HFFc6 (cell line): ENCODE results near the gene SEMA3B. TPM values are rescaled to one million over a fixed set of nuclear protein-coding genes. Genes with fewer than 3 reads are reported as not detected.

Experiments used
- DNase-seq: peaks from one replicate; pipeline ENCODE4 v3.0.0-alpha.2; 2018
- H3K27ac Mint-ChIP-seq: 2 replicates; pipeline ENCODE4 v1.8.0; 2020; ENCODE audit warnings: mild to moderate bottlenecking, mixed read lengths
- H3K27me3 Mint-ChIP-seq: 2 replicates; pipeline ENCODE4 v1.8.0; 2021; ENCODE audit warnings: mild to moderate bottlenecking, moderate library complexity, mixed read lengths; ENCODE audit not compliant: insufficient read depth
- H3K36me3 Mint-ChIP-seq: 2 replicates; pipeline ENCODE4 v1.8.0; 2021; ENCODE audit warnings: low read depth, mixed read lengths
- H3K4me1 Mint-ChIP-seq: 2 replicates; pipeline ENCODE4 v1.8.0; 2020; ENCODE audit warnings: low read depth, mixed read lengths
- H3K4me3 Mint-ChIP-seq: 2 replicates; pipeline ENCODE4 v1.8.0; 2020; ENCODE audit warnings: mild to moderate bottlenecking, moderate library complexity, mixed read lengths
- H3K9me3 Mint-ChIP-seq: 2 replicates; pipeline ENCODE4 v1.8.0; 2020; ENCODE audit warnings: mild to moderate bottlenecking, mixed read lengths
- total RNA-seq, 6 experiments: library from RNA; stranded (reverse); fragmentation: NEBNext Ultra II Directional; extraction: Animal tissue kit (Norgen Biotek cat#: 25700); gene quantifications; 2 replicates in 1 of 6; 3 replicates in 5 of 6; pipeline ENCODE4 v1.2.3, GENCODE V29; 2021
- TF ChIP-seq, protein P1 (sequence below): fragments of 200-600 bp; sonication (generic); IDR thresholded peaks from 2 replicates; pipeline ENCODE4 v1.5.0; 2021; ENCODE audit warnings: antibody characterized with exemption, mild to moderate bottlenecking

SEMA3B gene
- total RNA-seq, 6 experiments from 2014 or later = 14.5 to 26.6 (median 24.7) TPM

GRCh38 chr3:50288387-50289007 lies 19.6 kb downstream of the SEMA3B start:
- DNase-seq = no peak
- H3K4me1 Mint-ChIP-seq = peaks cover 20% of the 10 kb centered on the region
- H3K27me3 Mint-ChIP-seq = peaks cover 1% of the 10 kb centered on the region; the same call in 1 of the 2 replicates
- no peak overlapping the region for H3K4me3 Mint-ChIP-seq
- peaks cover 10% of the 10 kb centered on the region for H3K36me3 Mint-ChIP-seq
- no peaks in the 10 kb centered on the region for H3K9me3 Mint-ChIP-seq
- TF ChIP-seq, protein P1, sequence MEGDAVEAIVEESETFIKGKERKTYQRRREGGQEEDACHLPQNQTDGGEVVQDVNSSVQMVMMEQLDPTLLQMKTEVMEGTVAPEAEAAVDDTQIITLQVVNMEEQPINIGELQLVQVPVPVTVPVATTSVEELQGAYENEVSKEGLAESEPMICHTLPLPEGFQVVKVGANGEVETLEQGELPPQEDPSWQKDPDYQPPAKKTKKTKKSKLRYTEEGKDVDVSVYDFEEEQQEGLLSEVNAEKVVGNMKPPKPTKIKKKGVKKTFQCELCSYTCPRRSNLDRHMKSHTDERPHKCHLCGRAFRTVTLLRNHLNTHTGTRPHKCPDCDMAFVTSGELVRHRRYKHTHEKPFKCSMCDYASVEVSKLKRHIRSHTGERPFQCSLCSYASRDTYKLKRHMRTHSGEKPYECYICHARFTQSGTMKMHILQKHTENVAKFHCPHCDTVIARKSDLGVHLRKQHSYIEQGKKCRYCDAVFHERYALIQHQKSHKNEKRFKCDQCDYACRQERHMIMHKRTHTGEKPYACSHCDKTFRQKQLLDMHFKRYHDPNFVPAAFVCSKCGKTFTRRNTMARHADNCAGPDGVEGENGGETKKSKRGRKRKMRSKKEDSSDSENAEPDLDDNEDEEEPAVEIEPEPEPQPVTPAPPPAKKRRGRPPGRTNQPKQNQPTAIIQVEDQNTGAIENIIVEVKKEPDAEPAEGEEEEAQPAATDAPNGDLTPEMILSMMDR = no peak
- no peak overlapping the region for H3K27ac Mint-ChIP-seq

DNA sequence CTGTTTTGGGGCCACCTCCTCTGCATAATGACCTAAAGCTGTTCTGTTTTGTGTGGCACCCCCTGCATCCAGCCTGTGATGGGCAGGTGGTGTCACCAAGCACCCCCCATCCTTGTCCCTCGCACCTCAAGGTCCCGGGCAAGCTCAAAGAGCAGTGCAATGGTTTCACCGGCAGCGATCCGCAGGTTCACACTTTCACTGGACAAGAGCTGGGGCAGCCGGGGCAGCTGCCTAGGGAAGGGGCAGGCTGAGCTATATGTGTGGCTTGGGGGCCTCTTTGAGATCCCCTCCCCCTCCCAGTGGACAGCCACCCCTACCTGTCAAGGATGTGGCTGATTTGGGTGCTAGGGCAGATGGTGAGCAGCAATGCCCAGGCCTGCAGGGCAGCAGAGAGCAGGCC lies 20.2 kb downstream of the SEMA3B start:
- peaks cover 10% of the 10 kb centered on the region for H3K36me3 Mint-ChIP-seq
- TF ChIP-seq, protein P1 = no peak
- no peak overlapping the region for H3K27ac Mint-ChIP-seq
- H3K9me3 Mint-ChIP-seq = no peaks in the 10 kb centered on the region
- peaks cover 20% of the 10 kb centered on the region for H3K4me1 Mint-ChIP-seq
- no peak overlapping the region for H3K4me3 Mint-ChIP-seq
- DNase-seq = no peak
- H3K27me3 Mint-ChIP-seq = peaks cover 1% of the 10 kb centered on the region; the same call in 1 of the 2 replicates

- no peak overlapping the region for H3K27ac Mint-ChIP-seq
- DNase-seq = no peak
- H3K9me3 Mint-ChIP-seq = no peaks in the 10 kb centered on the region
- H3K27me3 Mint-ChIP-seq = peaks cover 1% of the 10 kb centered on the region; the same call in 1 of the 2 replicates
- no peak overlapping the region for H3K4me3 Mint-ChIP-seq
- peaks cover 20% of the 10 kb centered on the region for H3K4me1 Mint-ChIP-seq
- peaks cover 10% of the 10 kb centered on the region for H3K36me3 Mint-ChIP-seq
- TF ChIP-seq, protein P1 = no peak
These were observed 21.3 kb downstream of the SEMA3B start for GRCh38 chr3:50290161-50290641.

DNA sequence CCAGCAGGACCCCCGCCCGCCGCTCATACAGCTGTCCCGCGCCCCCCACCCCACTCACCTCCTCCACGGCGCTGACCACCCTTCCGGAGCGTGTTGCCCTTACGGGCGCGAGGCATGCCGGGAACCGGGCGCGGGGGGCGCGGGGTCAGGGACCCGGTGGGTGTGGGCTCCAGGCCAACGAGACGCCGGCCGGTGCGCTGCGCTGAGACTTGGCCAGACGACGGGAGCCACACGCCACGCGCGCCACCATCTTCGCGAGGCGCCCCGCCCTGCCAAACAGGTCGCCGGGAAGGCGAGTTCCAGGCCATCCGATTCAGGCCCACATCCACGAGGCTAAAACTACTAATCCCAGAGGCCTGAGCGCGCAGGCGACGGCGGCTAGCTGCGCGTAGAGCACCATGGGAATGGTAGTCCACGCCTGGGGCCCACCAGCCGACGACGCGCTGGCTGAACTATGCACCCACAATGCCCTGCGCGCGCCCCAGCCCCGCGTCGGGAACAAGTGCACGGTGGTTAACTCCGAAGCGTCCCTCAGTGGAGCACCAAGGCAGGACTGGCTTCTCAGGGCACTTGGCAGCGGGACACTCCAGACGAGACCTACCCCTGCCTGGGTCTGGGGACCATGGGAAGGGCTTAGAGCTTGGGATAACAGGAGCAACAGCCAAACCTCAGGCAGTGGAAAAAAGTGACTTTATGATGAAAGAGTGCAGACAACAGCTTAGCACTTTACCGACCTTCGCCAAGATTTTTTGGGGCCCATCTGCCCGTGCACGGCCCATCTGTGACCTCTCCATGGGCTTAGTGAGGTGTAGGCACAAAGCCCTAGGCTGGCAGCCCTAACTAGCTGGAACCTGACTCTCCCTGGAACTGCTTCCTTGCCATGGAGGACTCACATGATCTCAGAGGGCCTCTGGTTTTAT lies 23.5 kb downstream of the SEMA3B start, which contains the start of gene IFRD2:
IFRD2 (minus strand) TSS at position 271 of the 920 bp plus-strand sequence; CDS start at position 116, 155 bp downstream.
- Mint-ChIP-seq H3K9me3 (no peaks in the 10 kb centered on the region), H3K4me3 (peak within 1 kb of the TSS; percentile 92), H3K27ac (peak within 1 kb of the TSS; percentile 95), H3K27me3 (peaks cover 1% of the 10 kb centered on the region; the same call in 1 of the 2 replicates), H3K4me1 (peaks cover 20% of the 10 kb centered on the region), H3K36me3 (peaks cover 5% of the 10 kb centered on the region)
- TF ChIP-seq, protein P1 = no peak
- peak; percentile 98 for DNase-seq

GRCh38 chr3:50293079-50293801 lies 24.3 kb downstream of the SEMA3B start:
- peaks cover 5% of the 10 kb centered on the region for H3K36me3 Mint-ChIP-seq
- peaks cover 1% of the 10 kb centered on the region; the same call in 1 of the 2 replicates for H3K27me3 Mint-ChIP-seq
- no peaks in the 10 kb centered on the region for H3K9me3 Mint-ChIP-seq
- TF ChIP-seq, protein P1 = no peak
- no peak for DNase-seq
- peaks cover 24% of the 10 kb centered on the region for H3K4me1 Mint-ChIP-seq
- H3K27ac Mint-ChIP-seq = peak overlapping the region; percentile 95
- H3K4me3 Mint-ChIP-seq = peak overlapping the region; percentile 92
